B cell (primary cell): ENCODE data around the gene BOD1. TPM values are rescaled to one million over a fixed set of nuclear protein-coding genes. Genes with fewer than 3 reads are reported as not detected.

Experiments
- ATAC-seq: fragments of 200-7000 bp; cut with Tn5 transposase; one replicate; pipeline ENCODE4 v1.10.0; 2021; ENCODE audit warnings: low read depth, mild to moderate bottlenecking, moderate number of reproducible peaks, moderate library complexity
- CTCF ChIA-PET: fragments of 350-600 bp; sonication (Branson Sonifier 250); formaldehyde crosslinking; loops from one replicate; lab custom pipeline; 2021; ENCODE audit warnings: antibody characterized with exemption, inconsistent platforms; lab: Charles Lee
- POLR2A ChIA-PET: fragments of 350-600 bp; sonication (Branson Sonifier 250); formaldehyde crosslinking; loops from one replicate; lab custom pipeline; 2021; ENCODE audit warnings: antibody characterized with exemption; lab: Charles Lee
- DNase-seq: peaks from one replicate; pipeline ENCODE4 v3.0.0; 2013
- H2AFZ ChIP-seq: 2 replicates; pipeline ENCODE4 v1.6.1; 2012; ENCODE audit warnings: mild to moderate bottlenecking, low read depth, low read length; ENCODE audit not compliant: insufficient read depth, poor library complexity, severe bottlenecking
- H3K27ac ChIP-seq, 2 donors: 1 replicate in 1 of 2; 2 replicates in 1 of 2; pipeline ENCODE4 v1.5.1; 2012 to 2013; ENCODE audit warnings: low read length in 2 of 2, mild to moderate bottlenecking in 2 of 2, moderate library complexity in 1 of 2
- H3K27me3 ChIP-seq, 4 experiments: fragments of 200-600 bp in 1 of 4; sonication (generic) in 1 of 4; replicated peaks in 1 of 4; 1 replicate in 2 of 4; 2 replicates in 2 of 4; pipeline versions ENCODE4 v1.6.1 to v1.7.0; 2013 to 2016; ENCODE audit warnings: low read length in 3 of 4, mild to moderate bottlenecking in 2 of 4, mixed read lengths in 1 of 4, moderate library complexity in 1 of 4; ENCODE audit not compliant: insufficient read depth in 4 of 4, control insufficient read depth in 3 of 4; ENCODE audit errors: control extremely low read depth in 1 of 4
- H3K36me3 ChIP-seq, 2 experiments: replicated peaks in 1 of 2; 1 replicate in 1 of 2; 2 replicates in 1 of 2; pipeline versions ENCODE4 v1.6.1 to v1.7.1; 2013; ENCODE audit warnings: low read length in 1 of 2; ENCODE audit not compliant: insufficient read depth in 2 of 2, control insufficient read depth in 1 of 2; ENCODE audit errors: control extremely low read depth in 1 of 2, extremely low read depth in 1 of 2
- H3K4me1 ChIP-seq, 2 donors: fragments of 200-600 bp in 1 of 2; sonication (generic) in 1 of 2; 1 replicate in 1 of 2; 2 replicates in 1 of 2; pipeline versions ENCODE4 v1.5.1 to v1.6.1; 2013 to 2017; ENCODE audit warnings: low read length in 2 of 2; ENCODE audit not compliant: control insufficient read depth in 2 of 2, insufficient read depth in 2 of 2
- H3K4me2 ChIP-seq: replicated peaks from 2 replicates; pipeline ENCODE3; 2012; ENCODE audit warnings: mild to moderate bottlenecking, low read depth, low read length; ENCODE audit not compliant: poor library complexity, severe bottlenecking
- H3K4me3 ChIP-seq, 5 experiments: fragments of 200-600 bp in 1 of 5; sonication (generic) in 1 of 5; 1 replicate in 3 of 5; 2 replicates in 2 of 5; pipeline versions ENCODE4 v1.5.1 to v1.7.0; 2011 to 2016; ENCODE audit warnings: low read length in 4 of 5, mild to moderate bottlenecking in 4 of 5, low read depth in 2 of 5, control low read depth in 1 of 5, moderate library complexity in 1 of 5; ENCODE audit not compliant: insufficient read depth in 1 of 5; ENCODE audit errors: control extremely low read depth in 1 of 5, extremely low read depth in 1 of 5
- H3K79me2 ChIP-seq: fragments of 200-600 bp; sonication (generic); one replicate; pipeline ENCODE4 v1.6.0; 2016; ENCODE audit warnings: low read length; ENCODE audit not compliant: control insufficient read depth, insufficient read depth
- H3K9ac ChIP-seq: fragments of 200-600 bp; sonication (generic); 2 replicates; pipeline ENCODE4 v1.6.1; 2017; ENCODE audit warnings: mild to moderate bottlenecking, low read length, moderate library complexity
- H3K9me3 ChIP-seq, 3 donors: one replicate each; pipeline versions ENCODE4 v1.6.1 to v1.7.1; 2013; ENCODE audit warnings: low read length in 2 of 3; ENCODE audit not compliant: control insufficient read depth in 2 of 3, insufficient read depth in 1 of 3; ENCODE audit errors: control extremely low read depth in 1 of 3
- H4K20me1 ChIP-seq: 2 replicates; pipeline ENCODE4 v1.6.0; 2012; ENCODE audit warnings: mild to moderate bottlenecking, low read length; ENCODE audit not compliant: insufficient read depth, control insufficient read depth, poor library complexity, severe bottlenecking
- H3K27ac Mint-ChIP-seq: one replicate; pipeline ENCODE4 v1.8.0; 2021; ENCODE audit warnings: mixed read lengths
- H3K27me3 Mint-ChIP-seq: one replicate; pipeline ENCODE4 v1.8.0; 2021; ENCODE audit warnings: mixed read lengths
- H3K4me1 Mint-ChIP-seq: one replicate; pipeline ENCODE4 v1.8.0; 2021; ENCODE audit warnings: mixed read lengths
- H3K4me3 Mint-ChIP-seq: one replicate; pipeline ENCODE4 v1.8.0; 2021; ENCODE audit warnings: mixed read lengths
- H3K9me3 Mint-ChIP-seq: one replicate; pipeline ENCODE4 v1.8.0; 2022; ENCODE audit warnings: mixed read lengths; ENCODE audit not compliant: insufficient read depth
- EZH2 ChIP-seq: IDR thresholded peaks from 2 replicates; pipeline ENCODE4 v1.6.1; 2012; ENCODE audit warnings: borderline replicate concordance, low read depth, mild to moderate bottlenecking, moderate library complexity, low read length; ENCODE audit not compliant: insufficient read depth, poor library complexity, severe bottlenecking
- WGBS: methylation state at CpG from one replicate; pipeline ENCODE4 v1.1.5; 2013; ENCODE audit warnings: missing lambda C conversion rate; ENCODE audit not compliant: insufficient coverage; 5-methylcytosine and 5-hydroxymethylcytosine counted together
- intact Hi-C: fragments of 100-400 bp; cut with micrococcal nuclease; formaldehyde crosslinking; loops from one replicate; pipeline ENCODE4 v1.10.0; 2022
- polyA plus RNA-seq: library from polyadenylated mRNA; depleted of rRNA; stranded (reverse); fragments of >200 nt; gene quantifications from 2 replicates; pipeline ENCODE4 v1.2.3, GENCODE V29; 2012
- total RNA-seq, 2 donors: library from RNA; stranded (reverse); fragments of 120-200 nt in 1 of 2; gene quantifications; 1 replicate in 1 of 2; 2 replicates in 1 of 2; pipeline versions ENCODE4 v1.2.3 to v1.2.4, GENCODE V29; 2013 to 2022
- TF ChIP-seq, protein P1 (sequence below): fragments of 200-600 bp; IDR thresholded peaks from one replicate; pipeline ENCODE4 v1.8.0; 2022; ENCODE audit warnings: antibody characterized with exemption, mild to moderate bottlenecking

Gene BOD1
- total and polyA plus RNA-seq, 2 donors (not counting 1 experiment from before 2014, with no cell fraction given), result 15.1 to 34.7 TPM

DNA sequence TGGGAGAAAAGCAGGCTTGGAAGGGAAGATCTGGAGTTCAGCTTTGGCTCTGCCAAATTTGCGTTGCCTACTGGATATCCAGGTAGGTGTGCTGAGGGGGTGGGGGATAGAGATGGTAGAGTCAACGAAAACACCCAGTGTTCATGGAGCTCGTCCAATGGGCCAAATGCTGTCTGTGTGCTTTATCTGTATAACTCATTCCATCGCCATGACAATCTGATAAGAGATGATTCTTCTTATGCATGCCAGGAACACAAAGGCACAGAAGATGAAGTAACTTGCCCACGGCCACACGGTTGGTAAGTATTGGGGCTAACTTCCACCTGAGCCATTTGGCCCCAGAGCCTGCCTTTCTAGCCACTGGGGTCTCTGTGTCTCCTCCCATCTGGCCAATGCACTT is 53.2 kb downstream of the BOD1 start:
- Mint-ChIP-seq H3K27ac (no peak overlapping the region), H3K27me3 (peaks cover 31% of the 10 kb centered on the region), H3K4me1 (no peaks in the 10 kb centered on the region), H3K9me3 (peaks cover 17% of the 10 kb centered on the region), H3K4me3 (no peak overlapping the region)
- TF ChIP-seq EZH2, result no peak
- TF ChIP-seq, protein P1, sequence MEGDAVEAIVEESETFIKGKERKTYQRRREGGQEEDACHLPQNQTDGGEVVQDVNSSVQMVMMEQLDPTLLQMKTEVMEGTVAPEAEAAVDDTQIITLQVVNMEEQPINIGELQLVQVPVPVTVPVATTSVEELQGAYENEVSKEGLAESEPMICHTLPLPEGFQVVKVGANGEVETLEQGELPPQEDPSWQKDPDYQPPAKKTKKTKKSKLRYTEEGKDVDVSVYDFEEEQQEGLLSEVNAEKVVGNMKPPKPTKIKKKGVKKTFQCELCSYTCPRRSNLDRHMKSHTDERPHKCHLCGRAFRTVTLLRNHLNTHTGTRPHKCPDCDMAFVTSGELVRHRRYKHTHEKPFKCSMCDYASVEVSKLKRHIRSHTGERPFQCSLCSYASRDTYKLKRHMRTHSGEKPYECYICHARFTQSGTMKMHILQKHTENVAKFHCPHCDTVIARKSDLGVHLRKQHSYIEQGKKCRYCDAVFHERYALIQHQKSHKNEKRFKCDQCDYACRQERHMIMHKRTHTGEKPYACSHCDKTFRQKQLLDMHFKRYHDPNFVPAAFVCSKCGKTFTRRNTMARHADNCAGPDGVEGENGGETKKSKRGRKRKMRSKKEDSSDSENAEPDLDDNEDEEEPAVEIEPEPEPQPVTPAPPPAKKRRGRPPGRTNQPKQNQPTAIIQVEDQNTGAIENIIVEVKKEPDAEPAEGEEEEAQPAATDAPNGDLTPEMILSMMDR, result no peak
- 91% methylated on average over 6 of the region's 6 CpGs for WGBS
- no peaks in the 10 kb centered on the region for H4K20me1 ChIP-seq
- H3K4me3 ChIP-seq, result no peak overlapping the region
- H3K27me3 ChIP-seq, result peaks cover 0 to 15% (median 0%) of the 10 kb centered on the region in 4 experiments
- peaks cover 0 to 16% (median 5%) of the 10 kb centered on the region in 3 donors for H3K9me3 ChIP-seq
- no peak overlapping the region for H3K9ac ChIP-seq
- ATAC-seq (no peak), DNase-seq (no peak)
- H2AFZ ChIP-seq, result no peak overlapping the region
- no peaks in the 10 kb centered on the region for H3K4me1 ChIP-seq
- ChIA-PET CTCF (no interaction called here), POLR2A (no interaction called here)
- intact Hi-C loops, result no loop called here
- no peak overlapping the region for H3K27ac ChIP-seq
- no peaks in the 10 kb centered on the region for H3K36me3 ChIP-seq
- H3K4me2 ChIP-seq, result no peak overlapping the region
- no peaks in the 10 kb centered on the region for H3K79me2 ChIP-seq

DNA sequence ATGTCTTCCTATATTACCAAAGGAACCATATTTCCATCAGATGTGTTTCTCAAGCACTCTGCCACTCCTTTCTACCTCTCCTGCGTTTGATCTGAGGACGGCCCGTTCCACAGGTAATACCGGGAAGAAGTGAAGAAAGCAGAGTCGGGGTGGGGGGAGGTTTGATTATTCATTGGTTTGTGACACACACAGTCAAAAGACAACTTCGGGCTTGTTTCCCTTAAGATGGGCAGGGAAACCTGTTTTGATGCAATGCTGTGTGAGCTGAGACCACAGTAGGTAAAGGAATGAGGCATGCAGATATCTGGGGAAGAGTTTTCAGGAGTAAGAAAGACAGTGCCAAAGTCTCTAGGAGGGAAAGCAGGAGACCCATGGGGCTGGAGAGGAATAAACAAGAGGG is 54.0 kb downstream of the BOD1 start:
- Histone ChIP-seq H3K9me3 (peaks cover 0 to 13% (median 5%) of the 10 kb centered on the region in 3 donors), H2AFZ (no peak overlapping the region), H4K20me1 (no peaks in the 10 kb centered on the region), H3K27ac (no peak overlapping the region), H3K4me3 (no peak overlapping the region), H3K27me3 (peaks cover 0 to 15% (median 0%) of the 10 kb centered on the region in 4 experiments), H3K4me2 (no peak overlapping the region), H3K9ac (no peak overlapping the region), H3K4me1 (no peaks in the 10 kb centered on the region), H3K36me3 (no peaks in the 10 kb centered on the region), H3K79me2 (no peaks in the 10 kb centered on the region)
- TF ChIP-seq, protein P1, result no peak
- no peak for TF ChIP-seq EZH2
- ATAC-seq, result no peak
- Mint-ChIP-seq H3K27ac (no peak overlapping the region), H3K4me1 (no peaks in the 10 kb centered on the region), H3K27me3 (peaks cover 24% of the 10 kb centered on the region), H3K4me3 (no peak overlapping the region), H3K9me3 (peaks cover 14% of the 10 kb centered on the region)
- ChIA-PET POLR2A (no interaction called here), CTCF (no interaction called here)
- 81% methylated on average over 5 of the region's 6 CpGs for WGBS
- intact Hi-C loops, result no loop called here
- DNase-seq, result no peak
